GM12891 (cell line): Measurements from ENCODE around the gene ETFDH.

Experiments used
- POLR2A ChIP-seq: IDR thresholded peaks from 2 replicates; pipeline ENCODE4 v1.6.1; 2011; ENCODE audit warnings: low read depth, low read length, control low read depth
- POLR2AphosphoS5 ChIP-seq: IDR thresholded peaks from 2 replicates; pipeline ENCODE4 v1.6.1; 2011; ENCODE audit warnings: low read depth, low read length, control low read depth
- POU2F2 ChIP-seq: IDR thresholded peaks from 2 replicates; pipeline ENCODE4 v1.6.1; 2011; ENCODE audit warnings: low read depth, mild to moderate bottlenecking, control low read depth, low read length, moderate library complexity
- SPI1 ChIP-seq: IDR thresholded peaks from 2 replicates; pipeline ENCODE4 v1.6.1; 2011; ENCODE audit warnings: low read depth, low read length, control low read depth
- TAF1 ChIP-seq: IDR thresholded peaks from 2 replicates; pipeline ENCODE4 v1.6.1; 2011; ENCODE audit warnings: low read depth, low read length, control low read depth

- TF ChIP-seq POU2F2 (no peak), POLR2A (no peak), TAF1 (no peak), POLR2AphosphoS5 (no peak), SPI1 (no peak)
Measured at GRCh38 chr4:158682066-158682465, 10.0 kb downstream of the ETFDH start.
